ENCODE data around the gene PCSK1N.

PCSK1N gene

DNA sequence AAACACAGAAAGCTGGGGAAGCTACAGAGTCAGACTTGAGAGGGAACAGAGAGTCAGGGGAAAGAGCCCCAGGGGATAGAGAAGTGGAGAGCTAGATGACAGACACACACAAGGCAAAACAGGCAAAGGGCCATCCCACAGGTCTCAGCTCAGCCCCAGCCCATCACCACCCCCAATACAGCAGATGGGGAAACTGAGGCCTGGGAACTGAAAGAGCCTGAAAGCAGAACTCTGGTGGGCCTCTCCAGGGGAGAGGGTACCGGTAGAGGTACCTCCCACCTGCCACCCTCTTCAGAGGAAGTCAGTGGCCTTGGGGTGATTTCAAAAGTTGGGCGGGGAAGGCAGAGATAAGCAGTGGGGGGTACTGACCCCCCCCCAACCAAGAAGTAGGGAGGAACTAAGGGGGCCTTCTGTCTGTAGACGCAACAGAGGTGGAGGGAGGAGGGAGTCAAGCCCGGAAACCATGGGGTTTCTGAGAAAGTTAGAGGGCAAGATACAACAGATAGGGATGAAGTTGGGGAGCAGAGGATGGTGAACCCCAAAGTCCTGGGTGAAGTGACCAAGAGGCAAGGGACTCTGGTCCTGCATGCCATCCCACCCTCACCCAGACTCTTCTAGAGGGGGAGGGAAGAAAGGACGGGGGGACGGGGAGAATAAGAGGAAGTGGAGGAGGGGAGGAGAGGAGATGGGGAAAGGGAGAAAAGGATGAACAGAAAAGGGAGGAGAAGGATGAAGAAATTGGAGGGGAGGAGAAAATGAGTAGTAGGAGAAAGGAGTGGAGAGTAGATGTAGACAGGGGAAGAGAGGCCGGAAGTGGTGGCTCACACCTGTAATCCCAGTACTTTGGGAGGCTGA lies 45.8 kb downstream of the PCSK1N start:
- DNase-seq (ENCODE audit: low read depth in 2 of 2), result no peak

DNA sequence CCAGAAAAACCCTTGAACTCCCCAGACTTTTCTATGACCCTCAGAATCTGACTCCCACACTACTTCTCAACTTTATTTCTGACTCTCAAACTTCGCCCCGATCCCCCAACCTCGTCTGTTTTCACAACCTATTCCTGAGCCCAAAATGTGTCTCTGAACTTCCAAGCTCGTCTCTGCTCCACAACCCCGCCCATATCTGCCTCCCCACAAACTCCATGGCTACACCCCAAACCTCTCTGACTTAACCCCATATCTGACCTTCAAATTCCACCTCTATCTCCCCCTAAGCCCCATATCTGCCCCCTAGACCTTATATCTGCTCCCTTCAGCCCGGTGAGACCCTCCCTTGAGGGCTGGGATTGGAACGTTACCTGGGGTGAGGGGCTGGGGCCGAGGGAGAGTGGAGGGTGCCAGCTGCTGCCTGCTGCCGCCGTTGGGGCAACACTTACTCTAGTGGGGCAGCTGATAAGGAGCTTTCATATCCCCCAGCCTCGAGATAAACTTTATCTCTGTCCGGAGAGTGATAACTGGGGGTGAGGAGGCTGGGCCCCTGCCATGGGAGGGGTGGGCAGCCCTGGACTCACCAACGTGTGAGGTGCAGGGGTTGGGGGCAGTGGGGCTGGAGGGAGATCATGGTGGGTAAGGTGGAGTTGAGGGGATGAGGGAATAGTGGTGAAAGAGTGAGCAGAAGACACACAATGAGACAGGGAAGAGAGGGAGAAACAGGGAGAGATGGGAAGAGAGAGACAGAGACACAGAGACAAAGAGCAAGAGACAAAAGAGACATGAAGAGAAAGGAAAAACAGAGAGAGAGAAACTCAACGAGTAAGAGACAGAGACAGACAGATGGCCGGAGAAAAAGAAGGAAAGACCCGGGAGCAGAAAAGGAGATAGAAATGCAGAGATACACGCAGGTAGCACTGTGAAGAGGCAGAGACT lies 47.6 kb downstream of the PCSK1N start:
- no peak for DNase-seq (ENCODE audit: low read depth in 2 of 2)

DNA sequence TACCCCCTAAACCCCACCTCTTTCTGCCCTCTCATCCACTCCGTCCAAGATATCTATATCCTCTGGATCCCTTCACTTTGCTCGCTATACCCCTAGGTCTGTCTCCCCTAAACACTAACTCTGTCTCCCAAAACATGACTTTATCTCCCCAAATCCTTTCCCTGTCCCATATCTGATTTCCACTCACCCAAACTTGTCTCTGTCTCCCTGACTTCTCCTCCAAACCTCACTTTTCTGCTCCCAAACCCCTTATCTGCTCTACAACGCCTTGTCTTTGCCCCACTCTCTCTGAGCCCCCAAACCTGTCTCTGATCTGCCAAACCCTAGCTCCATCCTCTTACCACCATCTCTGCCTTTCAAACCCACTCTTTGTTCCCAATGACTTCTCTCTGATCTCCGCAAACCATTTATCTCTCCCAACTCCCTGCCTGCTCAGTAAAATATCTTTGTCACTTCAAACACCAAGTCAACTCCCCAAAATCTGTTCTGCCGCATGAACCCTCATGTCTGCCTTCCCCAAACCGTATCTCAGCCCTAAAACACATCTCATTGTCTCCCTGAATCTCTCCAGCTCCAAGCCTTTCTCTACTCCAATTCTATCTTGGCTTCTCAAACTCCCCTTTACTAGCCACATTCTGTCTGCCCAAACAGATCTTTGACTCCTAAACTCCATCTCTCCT lies 48.4 kb downstream of the PCSK1N start:
- DNase-seq (ENCODE audit: low read depth in 2 of 2), result no peak

DNA sequence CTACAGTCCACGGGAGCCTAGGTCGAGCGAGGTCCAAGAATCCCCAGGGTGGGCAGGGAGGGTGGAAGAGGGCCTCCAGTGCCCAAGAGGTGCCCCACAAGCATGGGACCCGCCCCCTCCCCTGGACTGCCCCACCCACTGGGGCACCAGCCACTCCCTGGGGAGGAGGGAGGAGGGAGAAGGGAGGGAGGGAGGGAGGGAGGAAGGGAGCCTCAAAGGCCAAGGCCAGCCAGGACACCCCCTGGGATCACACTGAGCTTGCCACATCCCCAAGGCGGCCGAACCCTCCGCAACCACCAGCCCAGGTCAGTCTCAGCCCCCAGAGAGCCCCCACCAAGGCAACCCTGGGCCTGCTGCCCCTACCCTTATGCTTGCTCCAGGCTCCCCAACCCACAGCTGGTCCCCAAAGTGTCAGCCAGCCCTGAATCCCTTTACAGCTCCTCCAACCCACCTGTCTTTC lies 49.0 kb downstream of the PCSK1N start, which contains the start of gene GATA1:
GATA1 (plus strand) TSS at position 250 of the 460 bp plus-strand sequence. CDS start 4,520 bp downstream, outside the sequence.
- no peak for DNase-seq (ENCODE audit: low read depth in 2 of 2)

DNA sequence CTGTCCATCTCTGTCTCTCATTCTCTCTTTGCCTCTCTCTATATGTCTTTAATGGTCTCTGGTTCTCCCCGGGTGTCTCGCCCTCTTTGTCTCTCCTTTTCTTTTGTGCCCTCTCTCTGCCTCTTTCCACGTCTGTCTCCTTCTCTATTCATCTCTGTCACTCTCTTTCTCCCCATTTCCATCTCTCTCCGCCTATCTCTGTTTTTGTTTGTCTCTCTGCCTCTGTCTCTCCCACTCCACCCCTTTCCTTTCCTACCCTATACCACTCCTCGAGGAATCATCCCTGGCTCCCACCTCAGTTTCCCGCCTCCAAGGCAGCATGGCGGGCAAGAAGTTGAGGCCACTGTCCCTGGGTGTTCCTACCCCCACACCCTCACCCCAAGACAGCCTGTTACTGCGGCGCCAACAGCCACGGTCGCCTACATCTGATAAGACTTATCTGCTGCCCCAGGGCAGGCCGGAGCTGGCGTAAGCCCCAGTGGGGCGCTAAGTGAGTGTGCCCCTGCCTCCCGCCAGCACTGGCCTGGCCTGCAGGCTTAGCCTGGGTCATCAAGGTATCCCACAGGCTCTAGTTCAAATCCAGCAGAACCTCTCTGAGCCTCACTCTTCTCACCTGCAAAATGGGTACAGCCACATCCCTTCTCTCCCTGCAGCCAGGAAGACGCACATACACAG lies 49.7 kb downstream of the PCSK1N start:
- DNase-seq (ENCODE audit: low read depth in 2 of 2), result no peak

DNA sequence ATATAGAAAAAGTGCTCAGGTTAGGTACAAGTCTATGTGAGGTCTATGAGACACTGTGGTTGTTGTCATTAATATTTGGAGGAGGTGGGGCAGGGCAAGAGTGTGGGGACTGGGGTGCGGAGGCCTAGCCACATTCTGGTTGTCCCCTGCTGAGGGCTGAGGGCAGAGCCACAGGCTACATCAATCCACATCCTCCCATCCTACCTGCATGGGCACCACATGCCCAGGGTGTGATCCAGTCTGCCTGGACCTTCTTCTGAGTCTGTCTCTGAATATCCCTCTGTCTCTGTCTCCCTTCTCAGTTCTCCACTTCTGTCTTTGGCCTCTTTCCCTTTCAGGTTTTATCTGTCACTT lies 50.2 kb downstream of the PCSK1N start:
- DNase-seq (ENCODE audit: low read depth in 2 of 2), result no peak

DNA sequence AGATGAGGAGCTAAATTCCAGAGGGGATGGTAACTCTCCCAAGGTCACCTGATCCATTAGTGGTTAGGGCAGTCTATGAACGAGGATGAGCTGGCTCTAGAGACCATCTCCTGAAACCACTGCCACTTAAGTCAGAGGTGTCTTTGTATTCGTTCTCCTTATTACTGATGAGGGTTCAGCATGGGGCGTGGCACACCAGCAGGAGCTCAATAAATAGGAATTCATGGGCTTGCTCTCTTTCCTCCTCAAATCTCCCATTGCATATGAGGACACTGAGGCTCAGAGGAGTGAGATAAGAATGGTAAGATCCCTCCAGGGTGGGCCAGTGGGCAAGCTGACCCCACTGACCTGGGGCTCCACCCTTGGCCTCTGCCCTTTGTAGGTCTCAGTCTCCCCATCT lies 50.7 kb downstream of the PCSK1N start:
- DNase-seq (ENCODE audit: low read depth in 2 of 2), result no peak

DNA sequence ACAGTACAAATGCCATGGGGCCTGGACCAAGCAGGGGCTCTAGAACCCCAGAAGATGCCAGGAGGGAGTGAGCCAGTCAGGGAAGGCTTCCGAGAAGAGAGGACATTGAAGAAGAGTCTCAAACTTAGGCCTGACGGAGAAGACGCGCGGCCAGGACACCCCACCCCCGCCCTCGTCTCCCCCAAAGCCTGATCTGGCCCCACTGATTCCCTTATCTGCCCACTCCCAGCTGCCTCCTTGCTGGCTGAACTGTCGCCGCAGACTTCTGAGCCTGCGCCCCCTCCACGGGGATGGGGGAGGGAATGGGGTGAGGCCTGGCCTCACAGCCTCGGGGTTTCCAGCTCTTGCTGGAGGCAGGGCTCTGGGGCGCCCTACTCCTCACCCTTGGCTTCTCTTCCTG lies 52.6 kb downstream of the PCSK1N start:
- no peak for DNase-seq (ENCODE audit: low read depth in 2 of 2)

DNA sequence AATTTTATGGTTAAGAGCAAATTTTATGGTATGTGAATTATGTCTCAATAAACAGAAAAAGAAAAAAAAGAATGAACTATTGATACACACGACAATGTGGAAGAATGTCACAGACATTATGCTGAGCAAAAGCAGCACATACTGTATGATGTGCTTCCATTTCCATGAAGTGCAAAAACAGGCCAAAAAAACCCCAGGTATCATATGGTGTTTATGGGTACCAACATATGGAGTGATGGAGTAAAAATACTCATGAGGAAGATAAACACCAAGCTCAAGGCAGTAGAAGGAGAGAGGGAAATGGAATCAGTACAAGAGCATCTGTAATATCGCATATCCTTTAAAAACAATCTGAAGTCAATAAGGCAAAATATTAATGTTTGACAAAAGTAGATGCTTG lies 53.2 kb downstream of the PCSK1N start:
- no peak for DNase-seq (ENCODE audit: low read depth in 2 of 2)

DNA sequence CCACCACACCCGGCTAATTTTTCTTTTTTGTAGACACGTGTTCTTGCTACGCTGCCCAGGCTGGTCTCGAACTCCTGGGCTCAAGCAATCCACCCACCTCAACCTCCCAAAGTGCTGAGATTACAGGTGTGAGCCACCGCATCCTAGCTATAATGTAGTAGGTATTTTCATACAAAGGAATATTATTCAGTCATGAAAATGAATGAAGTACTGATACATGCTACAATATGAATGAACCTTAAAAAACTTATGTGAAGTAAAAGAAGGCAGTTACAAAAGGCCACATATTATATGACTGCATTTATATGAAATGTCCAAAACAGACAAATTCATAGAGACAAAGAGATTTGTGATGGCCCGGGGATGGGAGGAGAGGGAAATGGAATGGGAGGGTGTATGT lies 53.7 kb downstream of the PCSK1N start:
- DNase-seq (ENCODE audit: low read depth in 2 of 2), result no peak

All from stimulated activated CD8-positive, alpha-beta memory T cell treated with anti-CD3 and anti-CD28 coated beads, Interleukin-7, amount 100 ng/mL, for 1 hour (primary cell).